ENCODE results near the gene RRH. TPM values are rescaled to one million over a fixed set of nuclear protein-coding genes. Genes with fewer than 3 reads are reported as not detected.

The RRH gene
- polyA plus RNA-seq, 3 donors = not detected

GRCh38 chr4:109803924-109804571 lies 23.7 kb upstream of the RRH start:
- H3K27ac ChIP-seq (ENCODE audit: low read depth in 1 of 2, low read length in 2 of 2) = no peak overlapping the region
- intact Hi-C loops (cut with micrococcal nuclease) = no loop called here
- Mint-ChIP-seq H3K36me3 (no peaks in the 10 kb centered on the region), H3K4me3 (no peak overlapping the region), H3K9me3 (no peaks in the 10 kb centered on the region), H3K4me1 (peaks cover 2% of the 10 kb centered on the region), H3K27ac (no peak overlapping the region), H3K27me3 (ENCODE audit: low read depth in 3 of 3) (peaks cover 0 to 2% (median 2%) of the 10 kb centered on the region in 3 donors)
- H3K4me3 ChIP-seq (replicated peaks in 1 of 3; ENCODE audit: low read depth in 2 of 3, low read length in 3 of 3) = no peak overlapping the region
- TF ChIP-seq CTCF (IDR thresholded peaks at IDR 0.05) = no peak
- peak overlapping the region; percentile 6 for H2AFZ ChIP-seq (ENCODE audit: insufficient read depth, low read depth, low read length, poor library complexity, severe bottlenecking)
- no peak overlapping the region for H3K9ac ChIP-seq (ENCODE audit: insufficient read depth, low read length, poor library complexity, severe bottlenecking)
- 75% methylated on average over 1 of the region's 4 CpGs for WGBS (ENCODE audit: insufficient coverage)
- H3K79me2 ChIP-seq (ENCODE audit: insufficient read depth, low read length) = no peaks in the 10 kb centered on the region
- H3K27me3 ChIP-seq (ENCODE audit: control insufficient read depth in 2 of 2, insufficient read depth in 2 of 2, low read length in 2 of 2) = no peaks in the 10 kb centered on the region
- H4K20me1 ChIP-seq (ENCODE audit: insufficient read depth, low read length) = no peaks in the 10 kb centered on the region
- H3K36me3 ChIP-seq (replicated peaks in 1 of 2; ENCODE audit: control insufficient read depth in 1 of 2, insufficient read depth in 2 of 2, low read length in 2 of 2) = no peaks in the 10 kb centered on the region
- H3K4me2 ChIP-seq (replicated peaks; ENCODE audit: extremely low read depth, low read length, poor library complexity, severe bottlenecking) = no peak overlapping the region
- peak in 2 of 3 donors; percentile 13 to 15 for DNase-seq
- no peaks in the 10 kb centered on the region for H3K9me3 ChIP-seq (replicated peaks in 1 of 2; ENCODE audit: control insufficient read depth in 1 of 2, insufficient read depth in 1 of 2, low read length in 2 of 2)
- H3K4me1 ChIP-seq (ENCODE audit: control insufficient read depth in 1 of 2, insufficient read depth in 2 of 2, low read length in 2 of 2) = no peaks in the 10 kb centered on the region

- no peak overlapping the region for H3K4me2 ChIP-seq (replicated peaks; ENCODE audit: extremely low read depth, low read length, poor library complexity, severe bottlenecking)
- no peaks in the 10 kb centered on the region for H3K9me3 ChIP-seq (replicated peaks in 1 of 2; ENCODE audit: control insufficient read depth in 1 of 2, insufficient read depth in 1 of 2, low read length in 2 of 2)
- no peak overlapping the region for H2AFZ ChIP-seq (ENCODE audit: insufficient read depth, low read depth, low read length, poor library complexity, severe bottlenecking)
- no peak for DNase-seq
- H3K4me1 Mint-ChIP-seq = peaks cover 12% of the 10 kb centered on the region
- no peak overlapping the region for H3K4me3 Mint-ChIP-seq
- TF ChIP-seq CTCF (IDR thresholded peaks at IDR 0.05) = no peak
- H3K27ac ChIP-seq (ENCODE audit: low read depth in 1 of 2, low read length in 2 of 2) = no peak overlapping the region
- WGBS (ENCODE audit: insufficient coverage) = no CpG with 5 or more reads among the region's 2 CpGs
- H3K4me3 ChIP-seq (replicated peaks in 1 of 3; ENCODE audit: low read depth in 2 of 3, low read length in 3 of 3) = no peak overlapping the region
- no peaks in the 10 kb centered on the region for H4K20me1 ChIP-seq (ENCODE audit: insufficient read depth, low read length)
- peaks cover 0 to 2% (median 0%) of the 10 kb centered on the region in 3 donors for H3K27me3 Mint-ChIP-seq (ENCODE audit: low read depth in 3 of 3)
- no peaks in the 10 kb centered on the region for H3K9me3 Mint-ChIP-seq
- H3K4me1 ChIP-seq (ENCODE audit: control insufficient read depth in 1 of 2, insufficient read depth in 2 of 2, low read length in 2 of 2) = peaks cover 9 to 14% of the 10 kb centered on the region in 2 donors
- H3K27ac Mint-ChIP-seq = no peak overlapping the region
- H3K36me3 ChIP-seq (replicated peaks in 1 of 2; ENCODE audit: control insufficient read depth in 1 of 2, insufficient read depth in 2 of 2, low read length in 2 of 2) = no peaks in the 10 kb centered on the region
- intact Hi-C loops (cut with micrococcal nuclease) = loop anchor here in 1 of 2 donors (5.0 to 10.0 kb wide), 2 partner anchors 105 to 247 kb away; partner anchors contain the start of genes CASP6 and MCUB
- H3K27me3 ChIP-seq (ENCODE audit: control insufficient read depth in 2 of 2, insufficient read depth in 2 of 2, low read length in 2 of 2) = no peaks in the 10 kb centered on the region
- no peaks in the 10 kb centered on the region for H3K79me2 ChIP-seq (ENCODE audit: insufficient read depth, low read length)
- H3K9ac ChIP-seq (ENCODE audit: insufficient read depth, low read length, poor library complexity, severe bottlenecking) = no peak overlapping the region
- no peaks in the 10 kb centered on the region for H3K36me3 Mint-ChIP-seq
These were observed 18.1 kb upstream of the RRH start for GRCh38 chr4:109809655-109810054.

All from CD14-positive monocyte (primary cell).